H9 (cell line): Measurements from ENCODE around the gene MTERF4. TPM values are rescaled to one million over a fixed set of nuclear protein-coding genes. Genes with fewer than 3 reads are reported as not detected.

Source experiments
- DNase-seq: peaks from one replicate; pipeline ENCODE4 v3.0.0-alpha.2; 2017
- H2AFZ ChIP-seq: one replicate; pipeline ENCODE4 v1.6.1; 2013; ENCODE audit warnings: mild to moderate bottlenecking, low read length, control low read depth, moderate library complexity
- H2AK5ac ChIP-seq: 2 replicates; pipeline ENCODE4 v1.6.1; 2013; ENCODE audit warnings: low read length, control low read depth, mixed read lengths; ENCODE audit not compliant: insufficient read length
- H2BK120ac ChIP-seq: one replicate; pipeline ENCODE4 v1.6.1; 2013; ENCODE audit warnings: low read depth, mild to moderate bottlenecking, low read length, control low read depth, inconsistent platforms; ENCODE audit not compliant: poor library complexity, severe bottlenecking
- H2BK12ac ChIP-seq: 2 replicates; pipeline ENCODE4 v1.6.1; 2013; ENCODE audit warnings: low read length, control low read depth, mixed read lengths, low read depth; ENCODE audit not compliant: insufficient read length
- H2BK15ac ChIP-seq: 2 replicates; pipeline ENCODE4 v1.6.1; 2013; ENCODE audit warnings: low read depth, low read length, control low read depth
- H2BK20ac ChIP-seq: one replicate; pipeline ENCODE4 v1.6.1; 2013; ENCODE audit warnings: low read depth, mild to moderate bottlenecking, low read length, control low read depth, inconsistent platforms; ENCODE audit not compliant: poor library complexity, severe bottlenecking
- H2BK5ac ChIP-seq: 2 replicates; pipeline ENCODE4 v1.6.1; 2013; ENCODE audit warnings: low read length, control low read depth, mixed read lengths; ENCODE audit not compliant: insufficient read length
- H3K14ac ChIP-seq: 2 replicates; pipeline ENCODE4 v1.6.1; 2013; ENCODE audit warnings: low read length, control low read depth; ENCODE audit not compliant: insufficient read depth
- H3K18ac ChIP-seq: 2 replicates; pipeline ENCODE4 v1.6.1; 2013; ENCODE audit warnings: low read depth, mild to moderate bottlenecking, mixed read lengths, low read length, control low read depth; ENCODE audit not compliant: insufficient read length
- H3K23ac ChIP-seq: 2 replicates; pipeline ENCODE4 v1.6.1; 2013; ENCODE audit warnings: low read length, control low read depth, mixed read lengths, low read depth; ENCODE audit not compliant: insufficient read length
- H3K23me2 ChIP-seq: 2 replicates; pipeline ENCODE4 v1.6.1; 2013; ENCODE audit warnings: low read depth, mild to moderate bottlenecking, mixed read lengths, low read length, control low read depth; ENCODE audit not compliant: insufficient read length, poor library complexity, severe bottlenecking
- H3K27ac ChIP-seq: 2 replicates; pipeline ENCODE4 v1.5.1; 2013; ENCODE audit warnings: low read length, control low read depth, mixed read lengths, low read depth; ENCODE audit not compliant: insufficient read length
- H3K27me3 ChIP-seq: 2 replicates; pipeline ENCODE4 v1.6.1; 2013; ENCODE audit warnings: low read length, control low read depth, inconsistent platforms; ENCODE audit not compliant: insufficient read depth
- H3K4ac ChIP-seq: 2 replicates; pipeline ENCODE4 v1.6.1; 2013; ENCODE audit warnings: low read depth, mild to moderate bottlenecking, control low read depth, inconsistent platforms, low read length, moderate library complexity
- H3K4me1 ChIP-seq: 2 replicates; pipeline ENCODE4 v1.6.1; 2013; ENCODE audit warnings: low read length, control low read depth, inconsistent platforms; ENCODE audit not compliant: insufficient read depth
- H3K4me2 ChIP-seq: 2 replicates; pipeline ENCODE4 v1.6.1; 2013; ENCODE audit warnings: low read length, control low read depth, mixed read lengths; ENCODE audit not compliant: insufficient read length, insufficient read depth
- H3K56ac ChIP-seq: 2 replicates; pipeline ENCODE4 v1.6.1; 2013; ENCODE audit warnings: low read depth, mild to moderate bottlenecking, mixed read lengths, low read length, control low read depth; ENCODE audit not compliant: insufficient read length
- H3K79me1 ChIP-seq: 2 replicates; pipeline ENCODE4 v1.6.1; 2013; ENCODE audit warnings: low read depth, mild to moderate bottlenecking, moderate library complexity, low read length, control low read depth, inconsistent platforms; ENCODE audit not compliant: insufficient read depth, poor library complexity, severe bottlenecking
- H3K79me2 ChIP-seq: 2 replicates; pipeline ENCODE4 v1.6.1; 2013; ENCODE audit warnings: low read length, control low read depth, inconsistent platforms; ENCODE audit not compliant: insufficient read depth
- H3K9ac ChIP-seq: 2 replicates; pipeline ENCODE4 v1.6.1; 2013; ENCODE audit warnings: low read length, control low read depth, mixed read lengths; ENCODE audit not compliant: insufficient read length; ENCODE audit errors: extremely low read depth
- H3K9me3 ChIP-seq: one replicate; pipeline ENCODE4 v1.6.1; 2013; ENCODE audit warnings: low read depth, low read length, inconsistent platforms; ENCODE audit not compliant: control insufficient read depth
- H3T11ph ChIP-seq: one replicate; pipeline ENCODE4 v1.6.1; 2013; ENCODE audit warnings: mild to moderate bottlenecking, low read length, control low read depth, inconsistent platforms
- H4K20me1 ChIP-seq: one replicate; pipeline ENCODE4 v1.6.1; 2013; ENCODE audit not compliant: control insufficient read depth, insufficient read length, insufficient read depth
- H4K5ac ChIP-seq: 2 replicates; pipeline ENCODE4 v1.6.1; 2013; ENCODE audit warnings: low read depth, mild to moderate bottlenecking, mixed read lengths, low read length, control low read depth; ENCODE audit not compliant: insufficient read length
- H4K8ac ChIP-seq: replicated peaks from 2 replicates; pipeline ENCODE4 v1.6.1; 2013; ENCODE audit warnings: low read length, control low read depth, mixed read lengths, low read depth; ENCODE audit not compliant: insufficient read length
- H4K91ac ChIP-seq: 2 replicates; pipeline ENCODE4 v1.6.1; 2013; ENCODE audit warnings: low read depth, mild to moderate bottlenecking, moderate library complexity, mixed read lengths, low read length, control low read depth; ENCODE audit not compliant: insufficient read length
- H3K27ac Mint-ChIP-seq, 3 experiments: 2 replicates in 2 of 3; 3 replicates in 1 of 3; pipeline ENCODE4 v1.8.0; 2020 to 2021; ENCODE audit warnings: mixed read lengths in 3 of 3, mild to moderate bottlenecking in 1 of 3, moderate library complexity in 1 of 3
- H3K27me3 Mint-ChIP-seq: 2 replicates; pipeline ENCODE4 v1.8.0; 2021; ENCODE audit warnings: low read depth, mild to moderate bottlenecking, moderate library complexity, mixed read lengths
- H3K36me3 Mint-ChIP-seq, 3 experiments: 2 replicates in 2 of 3; 3 replicates in 1 of 3; pipeline ENCODE4 v1.8.0; 2020 to 2021; ENCODE audit warnings: low read depth in 3 of 3, mixed read lengths in 3 of 3; ENCODE audit not compliant: insufficient read depth in 1 of 3
- H3K4me1 Mint-ChIP-seq, 2 experiments: 2 replicates each; pipeline ENCODE4 v1.8.0; 2020; ENCODE audit warnings: mixed read lengths in 2 of 2
- H3K4me3 Mint-ChIP-seq, 2 experiments: 2 replicates in 1 of 2; 3 replicates in 1 of 2; pipeline ENCODE4 v1.8.0; 2020 to 2021; ENCODE audit warnings: mild to moderate bottlenecking in 2 of 2, mixed read lengths in 2 of 2, moderate library complexity in 1 of 2
- H3K9me3 Mint-ChIP-seq, 2 experiments: 2 replicates in 1 of 2; 3 replicates in 1 of 2; pipeline ENCODE4 v1.8.0; 2020; ENCODE audit warnings: mild to moderate bottlenecking in 2 of 2, mixed read lengths in 2 of 2, moderate library complexity in 1 of 2
- CTCF ChIP-seq: fragments of 200-600 bp; sonication (generic); conservative IDR thresholded peaks from 3 replicates; pipeline ENCODE4 v1.8.0; 2021; ENCODE audit warnings: antibody characterized with exemption, mild to moderate bottlenecking
- WGBS: extraction: QIAGEN DNeasy Blood & Tissue Kit; methylation state at CpG from one replicate; pipeline ENCODE4 v1.1.7; 2013; ENCODE audit warnings: missing lambda C conversion rate, low lambda C conversion rate, mixed read lengths; ENCODE audit not compliant: insufficient read length; ENCODE audit errors: extremely low coverage; 5-methylcytosine and 5-hydroxymethylcytosine counted together
- total RNA-seq: library from RNA; stranded (reverse); gene quantifications from 2 replicates; pipeline ENCODE4 v1.2.1, GENCODE V29; 2021

MTERF4 gene
- total RNA-seq, 1 experiment from 2014 or later, result 35.0 TPM

- Histone ChIP-seq H3K18ac (no peak overlapping the region), H3K56ac (no peak overlapping the region), H2BK20ac (no peak overlapping the region), H2AK5ac (no peak overlapping the region), H2BK5ac (no peak overlapping the region), H3K23me2 (no peaks in the 10 kb centered on the region), H3T11ph (no peak overlapping the region), H3K79me1 (no peaks in the 10 kb centered on the region), H2BK120ac (no peak overlapping the region), H3K4ac (no peak overlapping the region), H4K20me1 (no peaks in the 10 kb centered on the region), H3K79me2 (no peaks in the 10 kb centered on the region), H2BK15ac (no peak overlapping the region), H3K27me3 (no peaks in the 10 kb centered on the region), H2BK12ac (no peak overlapping the region), H3K4me2 (no peak overlapping the region), H3K27ac (no peak overlapping the region), H4K91ac (no peak overlapping the region), H3K9ac (no peak overlapping the region), H3K14ac (no peak overlapping the region), H3K23ac (no peak overlapping the region), H4K5ac (no peak overlapping the region), H3K9me3 (no peaks in the 10 kb centered on the region), H2AFZ (no peak overlapping the region), H3K4me1 (no peaks in the 10 kb centered on the region), H4K8ac (no peak overlapping the region)
- WGBS, result no CpG with 5 or more reads among the region's 28 CpGs
- TF ChIP-seq CTCF, result no peak
- Mint-ChIP-seq H3K27ac (no peak overlapping the region), H3K4me3 (no peak overlapping the region), H3K27me3 (no peaks in the 10 kb centered on the region; the same call in 1 of the 2 replicates), H3K36me3 (no peaks in the 10 kb centered on the region), H3K4me1 (peaks cover 2 to 7% of the 10 kb centered on the region in 2 experiments; a peak in 3 of 4 replicates), H3K9me3 (no peaks in the 10 kb centered on the region)
- no peak for DNase-seq
These were observed 32.9 kb downstream of the MTERF4 start for GRCh38 chr2:241068942-241069810.
